Ovary (tissue), 3 donors: ENCODE results near the gene POC1B.

ENCODE experiments used
- EP300 ChIP-seq: sonication (generic); formaldehyde crosslinking; IDR thresholded peaks from one replicate; pipeline ENCODE4 v1.6.1; 2017; ENCODE audit warnings: antibody characterized with exemption
- TF ChIP-seq, protein P1 (sequence below), 3 donors: fragments of 450-650 bp in 2 of 3; fragments of 200-600 bp in 1 of 3; IDR thresholded peaks; one replicate each; pipeline versions ENCODE4 v1.5.1 to v1.8.0; 2016 to 2022; ENCODE audit warnings: antibody characterized with exemption in 3 of 3, mild to moderate bottlenecking in 1 of 3
- donor health status: DM: no; HTN: no; CAD: no.

DNA sequence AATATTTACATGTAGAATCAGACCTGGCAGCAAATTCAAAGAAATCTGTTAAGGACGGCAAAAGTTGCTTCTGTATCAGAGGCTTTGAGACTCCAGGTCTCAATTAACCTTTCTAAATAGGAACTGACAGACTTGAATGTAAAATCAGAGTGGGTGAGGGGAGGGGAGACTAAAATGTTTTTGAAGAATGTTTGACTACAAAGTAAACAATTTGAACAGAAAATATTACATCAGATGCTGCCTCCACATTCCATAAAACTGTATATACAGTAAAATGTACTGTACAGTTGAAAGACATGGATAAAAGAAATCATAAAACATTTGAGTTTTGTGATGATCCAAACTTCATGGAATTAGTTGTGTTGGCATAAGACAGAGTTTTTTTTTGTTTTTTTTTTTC, 49.5 kb upstream of the POC1B start:
- TF ChIP-seq, protein P1, sequence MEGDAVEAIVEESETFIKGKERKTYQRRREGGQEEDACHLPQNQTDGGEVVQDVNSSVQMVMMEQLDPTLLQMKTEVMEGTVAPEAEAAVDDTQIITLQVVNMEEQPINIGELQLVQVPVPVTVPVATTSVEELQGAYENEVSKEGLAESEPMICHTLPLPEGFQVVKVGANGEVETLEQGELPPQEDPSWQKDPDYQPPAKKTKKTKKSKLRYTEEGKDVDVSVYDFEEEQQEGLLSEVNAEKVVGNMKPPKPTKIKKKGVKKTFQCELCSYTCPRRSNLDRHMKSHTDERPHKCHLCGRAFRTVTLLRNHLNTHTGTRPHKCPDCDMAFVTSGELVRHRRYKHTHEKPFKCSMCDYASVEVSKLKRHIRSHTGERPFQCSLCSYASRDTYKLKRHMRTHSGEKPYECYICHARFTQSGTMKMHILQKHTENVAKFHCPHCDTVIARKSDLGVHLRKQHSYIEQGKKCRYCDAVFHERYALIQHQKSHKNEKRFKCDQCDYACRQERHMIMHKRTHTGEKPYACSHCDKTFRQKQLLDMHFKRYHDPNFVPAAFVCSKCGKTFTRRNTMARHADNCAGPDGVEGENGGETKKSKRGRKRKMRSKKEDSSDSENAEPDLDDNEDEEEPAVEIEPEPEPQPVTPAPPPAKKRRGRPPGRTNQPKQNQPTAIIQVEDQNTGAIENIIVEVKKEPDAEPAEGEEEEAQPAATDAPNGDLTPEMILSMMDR (IDR thresholded peaks at IDR 0.05), result no peak
- no peak for TF ChIP-seq EP300
